Stimulated activated CD4-positive, alpha-beta T cell treated with anti-CD3 and anti-CD28 coated beads, Interleukin-1b, Interleukin-23, amount 100 ng/mL, for 48 hours (primary cell): ENCODE results near the gene TRERF1.
"Not testable (repeated sequence)": the region's sequence is repeated elsewhere in the genome, so short reads cannot be mapped to it uniquely, and the experiment has no call there.

ENCODE experiments used
- DNase-seq: peaks from one replicate; pipeline ENCODE4 v3.0.0-alpha.2; 2020

Gene TRERF1

GRCh38 chr6:42237857-42238256, 213.9 kb downstream of the TRERF1 start:
- DNase-seq, result no peak

GRCh38 chr6:42236682-42237473, 214.8 kb downstream of the TRERF1 start:
- DNase-seq, result no peak

GRCh38 chr6:42236030-42236429, 215.7 kb downstream of the TRERF1 start:
- DNase-seq, result no peak

- no peak for DNase-seq
Observed at GRCh38 chr6:42232035-42232434, 219.7 kb downstream of the TRERF1 start.

DNA sequence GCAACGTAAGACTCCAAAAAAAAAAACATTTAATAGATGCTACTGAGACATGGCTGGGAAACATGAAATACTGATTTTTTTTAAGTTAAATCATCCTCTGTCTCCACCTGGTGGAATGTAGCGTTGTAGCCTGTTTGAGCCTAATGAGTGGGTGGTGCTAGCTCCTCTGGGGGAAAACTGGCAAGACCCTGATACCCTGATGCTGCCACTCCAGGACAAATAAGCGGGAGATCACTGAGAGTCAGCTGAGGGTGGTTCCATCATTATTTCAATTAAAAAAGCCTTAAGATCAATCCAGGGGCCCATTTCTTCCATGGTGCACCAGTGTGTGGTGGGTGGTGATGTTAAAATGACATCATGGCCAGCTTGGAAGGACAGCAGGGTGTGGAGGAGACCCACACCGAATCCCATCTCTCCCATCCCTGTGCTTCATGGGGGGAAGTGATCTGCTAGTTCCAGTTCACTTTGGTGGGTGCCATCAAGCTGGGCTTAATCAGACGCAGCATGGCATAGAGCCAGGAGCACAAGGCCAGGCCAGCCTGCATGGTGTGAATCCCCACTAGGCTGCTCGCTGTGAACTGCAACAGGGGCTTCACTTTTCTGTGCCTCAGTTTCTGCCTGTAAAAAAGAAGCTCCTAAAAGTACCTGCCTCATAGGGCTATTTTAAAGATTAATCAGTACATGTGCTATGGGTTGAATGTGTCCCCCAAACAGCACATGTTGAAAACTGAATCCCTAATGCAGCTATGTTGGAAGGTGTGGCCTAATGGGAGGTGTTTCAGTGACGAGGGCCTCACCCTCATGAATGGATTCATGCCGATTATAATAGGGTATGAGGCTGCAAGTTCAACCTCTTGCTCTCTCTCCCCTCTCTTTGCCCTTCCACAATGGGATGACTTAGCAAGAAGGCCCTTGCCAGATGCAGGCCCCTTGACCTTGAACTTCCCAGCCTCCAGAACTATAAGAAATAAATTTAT, 221.1 kb downstream of the TRERF1 start:
- no peak for DNase-seq

DNA sequence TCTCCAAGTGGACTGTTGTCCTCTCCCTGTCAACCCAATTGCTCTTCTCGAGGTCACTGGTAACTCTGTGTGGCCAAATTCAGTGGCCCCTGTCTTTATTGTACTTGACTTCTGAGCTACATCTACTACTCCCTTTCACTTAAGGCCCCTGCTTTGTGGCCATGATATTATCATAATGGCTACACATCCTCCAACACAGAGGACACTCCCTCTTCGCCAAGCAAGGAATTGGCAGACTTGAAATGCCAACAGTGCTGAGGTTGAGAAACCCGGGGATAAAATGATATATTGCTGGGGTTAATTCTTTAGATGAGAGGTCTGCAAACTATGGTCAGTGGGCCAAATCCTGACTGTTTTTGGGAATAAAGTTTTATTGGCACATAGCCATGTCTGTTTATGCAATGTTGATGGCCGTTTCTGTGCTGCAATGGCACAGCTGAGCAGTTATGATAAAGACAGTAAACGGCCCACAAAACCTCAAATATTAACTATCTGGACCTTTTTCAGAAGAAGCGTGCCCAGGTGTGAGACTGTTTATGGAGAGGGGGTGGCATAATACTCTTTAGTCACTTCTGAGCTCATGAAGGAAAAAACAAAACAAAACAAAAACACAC, 222.1 kb downstream of the TRERF1 start:
- no peak for DNase-seq

DNA sequence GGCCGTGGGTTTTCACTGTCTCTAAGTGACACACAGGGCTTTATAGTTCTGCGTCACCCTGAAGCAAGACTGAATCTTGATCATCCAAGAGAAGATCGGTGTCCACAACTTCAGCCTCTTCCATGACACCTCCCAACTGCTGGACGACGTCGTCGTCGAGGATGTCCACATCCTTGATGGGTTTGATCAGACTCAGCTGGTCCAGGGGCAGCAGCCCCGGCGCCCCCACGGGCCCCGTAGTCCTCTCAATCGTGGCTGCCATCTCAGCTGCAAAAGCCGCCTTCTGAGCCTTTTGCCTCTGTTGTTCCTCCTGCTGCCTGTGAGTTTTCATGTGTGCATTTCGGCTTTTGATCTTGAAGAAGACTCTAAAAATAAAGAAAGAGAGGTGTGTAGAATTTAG, 223.4 kb downstream of the TRERF1 start:
- no peak for DNase-seq

GRCh38 chr6:42227173-42227850, 224.4 kb downstream of the TRERF1 start:
- no peak for DNase-seq

- DNase-seq, result no peak
Observed at GRCh38 chr6:42226645-42227143, 225.0 kb downstream of the TRERF1 start.

DNA sequence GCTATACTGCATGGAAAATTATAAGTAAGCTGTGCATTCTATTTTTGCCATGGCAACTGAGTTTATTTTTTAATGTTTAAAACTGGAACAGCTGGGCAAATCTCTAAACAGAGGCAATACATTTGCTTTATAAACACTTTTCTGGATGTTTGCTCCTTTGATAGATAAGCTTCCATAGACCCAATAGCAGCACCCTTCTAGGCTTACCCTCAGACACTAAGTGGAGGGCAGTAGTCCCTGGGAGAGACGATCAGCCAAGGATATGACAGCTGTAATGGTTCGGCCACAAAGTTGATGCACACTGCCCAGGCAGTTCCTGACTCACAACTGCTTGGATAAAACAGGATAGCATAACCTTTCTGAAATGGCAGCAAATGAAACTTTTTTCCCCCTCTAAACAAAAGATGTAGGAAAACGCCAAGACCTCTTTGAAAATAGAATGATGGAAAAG, 225.5 kb downstream of the TRERF1 start:
- DNase-seq, result no peak

DNA sequence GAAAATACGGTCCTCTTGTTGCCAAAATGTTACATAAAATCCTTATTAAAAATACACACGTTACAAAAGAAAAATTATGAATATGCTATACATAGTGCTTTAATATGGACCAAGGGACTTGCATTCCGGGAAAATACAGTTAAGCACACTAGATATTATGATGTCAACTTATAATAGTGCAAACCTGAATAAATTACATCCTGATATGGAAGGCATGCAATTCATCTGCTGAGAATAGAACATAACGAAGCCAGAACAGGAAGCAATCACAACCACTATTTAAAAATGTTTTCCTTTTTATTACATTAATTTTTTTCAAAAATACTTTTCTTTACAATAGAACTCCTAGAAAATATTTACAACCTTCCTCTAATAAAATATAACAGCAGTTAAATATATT, 226.3 kb downstream of the TRERF1 start:
- DNase-seq, result no peak

GRCh38 chr6:42225029-42225339, 226.7 kb downstream of the TRERF1 start:
- no peak for DNase-seq

DNA sequence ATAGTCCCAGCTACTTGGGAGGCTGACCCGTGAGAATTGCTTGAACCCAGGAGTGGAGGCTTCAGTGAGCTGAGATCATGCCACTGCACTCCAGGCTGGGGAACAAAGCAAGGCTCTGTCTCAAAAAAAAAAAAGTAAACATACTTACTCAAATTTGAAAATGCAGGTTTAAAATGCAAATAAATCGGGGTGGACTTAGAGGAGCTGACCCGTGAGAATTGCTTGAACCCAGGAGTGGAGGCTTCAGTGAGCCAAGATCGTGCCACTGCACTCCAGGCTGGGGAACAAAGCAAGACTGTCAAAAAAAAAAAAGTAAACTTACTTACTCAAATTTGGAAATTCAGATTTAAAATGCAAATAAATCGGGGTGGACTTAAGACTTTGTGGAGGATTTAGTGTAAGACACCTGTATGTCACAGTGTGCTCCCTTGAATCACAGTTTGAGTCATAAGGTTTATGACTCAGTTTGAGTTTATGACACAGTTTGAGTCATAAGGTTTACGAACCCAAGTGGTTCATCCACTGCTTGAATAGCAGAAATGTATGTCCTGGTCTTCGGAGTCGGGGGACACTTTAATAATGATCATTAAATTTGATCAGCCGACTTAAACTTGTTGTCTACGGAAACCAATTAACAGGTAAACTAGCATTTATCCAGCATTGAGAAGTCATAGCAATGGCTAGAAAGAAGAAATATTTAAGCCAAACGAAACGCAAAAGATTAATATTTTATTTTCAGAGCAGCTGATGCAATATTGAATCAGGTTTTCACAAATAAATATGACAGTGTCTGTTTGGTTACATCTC, 227.3 kb downstream of the TRERF1 start:
- no peak for DNase-seq

- no peak for DNase-seq
Observed at GRCh38 chr6:42222448-42222847, 229.3 kb downstream of the TRERF1 start.

DNA sequence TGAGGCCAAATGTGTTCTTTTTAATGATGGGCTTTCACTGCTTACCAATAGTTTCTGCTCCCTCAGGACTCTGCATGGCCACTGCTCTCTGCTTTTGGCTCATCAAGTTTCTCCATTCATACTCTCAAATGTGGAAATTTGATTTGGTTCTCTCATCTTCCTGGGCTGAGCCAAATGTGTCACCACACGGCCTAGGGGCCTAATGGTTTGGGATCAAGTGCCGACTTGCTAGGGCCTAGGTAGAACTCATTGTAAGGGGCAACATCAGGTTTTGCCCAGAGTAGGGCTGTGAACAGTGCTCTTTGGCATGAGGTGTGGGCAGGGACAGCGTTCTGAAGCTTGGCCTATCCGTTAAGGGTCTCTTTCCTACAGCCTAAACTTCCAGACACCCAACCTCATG, 230.2 kb downstream of the TRERF1 start:
- no peak for DNase-seq

DNA sequence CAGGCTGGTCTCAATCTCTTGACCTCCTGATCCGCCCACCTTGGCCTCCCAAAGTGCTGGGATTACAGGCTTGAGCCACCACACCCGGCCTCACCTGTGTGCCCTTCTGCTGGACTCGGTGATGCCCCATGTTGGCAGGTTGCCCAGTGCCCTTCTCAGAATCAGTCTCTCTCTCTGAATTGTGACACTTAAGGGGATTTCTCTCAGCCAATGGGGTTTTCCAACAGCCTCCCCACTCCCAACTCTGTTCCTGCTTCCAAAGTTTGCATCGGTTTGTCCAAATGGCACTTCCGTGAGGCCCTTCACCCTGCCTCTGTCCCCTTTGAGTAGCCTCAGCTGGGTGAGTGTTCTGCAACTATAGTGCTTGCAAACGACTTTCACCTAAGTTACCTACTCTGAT, 230.9 kb downstream of the TRERF1 start:
- DNase-seq, result no peak

- DNase-seq, result peak; percentile 93
Observed at GRCh38 chr6:42217519-42218367, 234.0 kb downstream of the TRERF1 start, which contains the start of gene MRPS10. Gene MRPS10, minus strand, starts transcription at chr6:42217861. Its CDS starts 12 bp downstream, at chr6:42217849.

DNA sequence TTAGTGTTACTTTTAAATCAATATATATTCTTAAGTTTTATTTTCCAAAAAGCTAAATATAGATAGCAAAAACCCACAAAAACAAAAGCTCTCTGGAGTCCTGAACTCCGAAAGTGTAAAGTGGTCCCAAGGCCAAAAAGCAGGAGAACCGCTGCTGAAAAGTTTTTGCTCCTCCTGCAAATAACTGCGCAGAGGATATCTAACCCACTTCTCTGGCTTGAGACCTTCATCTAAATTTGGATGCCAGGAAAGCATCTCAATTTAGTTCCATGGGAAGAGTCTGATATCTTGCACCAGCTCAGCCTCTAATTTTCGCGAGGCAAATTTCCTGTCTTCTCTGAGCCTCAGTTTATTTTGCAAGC, 234.6 kb downstream of the TRERF1 start:
- no peak for DNase-seq

DNA sequence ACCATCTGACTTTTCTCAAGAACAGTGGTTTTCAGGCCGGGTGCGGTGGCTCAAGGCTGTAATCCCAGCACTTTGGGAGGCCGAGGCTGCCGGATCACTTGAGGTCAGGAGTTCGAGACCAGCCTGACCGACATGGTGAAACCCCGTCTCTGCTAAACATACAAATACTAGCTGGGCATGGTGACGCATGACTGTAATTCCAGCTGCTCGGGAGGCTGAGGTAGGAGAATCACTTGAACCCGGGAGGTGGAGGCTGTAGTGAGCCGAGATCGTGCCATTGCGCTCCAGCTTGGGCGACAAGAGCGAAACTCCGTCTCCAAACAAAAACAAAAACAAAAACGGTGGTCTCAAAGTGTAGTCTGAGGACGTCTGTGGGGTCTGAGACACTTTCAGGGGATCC, 235.2 kb downstream of the TRERF1 start:
- DNase-seq, result not testable (repeated sequence)

- DNase-seq, result no peak
Observed at GRCh38 chr6:42212442-42212841, 239.3 kb downstream of the TRERF1 start.

GRCh38 chr6:42211726-42212125, 240.0 kb downstream of the TRERF1 start:
- no peak for DNase-seq
